ENCODE measurements around the gene MN1.

Gene MN1

GRCh38 chr22:27825174-27825573, 23.6 kb upstream of the MN1 start:
- peak in 1 of 2 donors; percentile 31 for DNase-seq

- no peak for DNase-seq
Observed at GRCh38 chr22:27823221-27823620, 21.7 kb upstream of the MN1 start.

- DNase-seq: no peak
Observed at GRCh38 chr22:27820896-27821866, 19.6 kb upstream of the MN1 start.

GRCh38 chr22:27816552-27816951, 15.0 kb upstream of the MN1 start:
- no peak for DNase-seq

- DNase-seq: no peak
Observed at GRCh38 chr22:27815826-27816530, 14.4 kb upstream of the MN1 start.

- no peak for DNase-seq
Observed at GRCh38 chr22:27814993-27815392, 13.4 kb upstream of the MN1 start.

- DNase-seq: no peak
Observed at GRCh38 chr22:27811778-27812177, 10.2 kb upstream of the MN1 start.

- no peak for DNase-seq
Observed at GRCh38 chr22:27810609-27811151, 9.1 kb upstream of the MN1 start.

GRCh38 chr22:27809700-27810608, 8.4 kb upstream of the MN1 start:
- DNase-seq: no peak

- DNase-seq: no peak
Observed at GRCh38 chr22:27809226-27809603, 7.7 kb upstream of the MN1 start.

- DNase-seq: no peak
Observed at GRCh38 chr22:27808451-27809225, 7.1 kb upstream of the MN1 start.

GRCh38 chr22:27805841-27806240, 4.3 kb upstream of the MN1 start:
- DNase-seq: no peak

GRCh38 chr22:27804470-27805297, 3.1 kb upstream of the MN1 start:
- peak; percentile 46 to 85 for DNase-seq

GRCh38 chr22:27803841-27804415, 2.4 kb upstream of the MN1 start:
- DNase-seq: no peak

- DNase-seq: peak in 1 of 2 donors; percentile 59
Observed at GRCh38 chr22:27802346-27803073, 954 bp upstream of the MN1 start.

GRCh38 chr22:27801202-27801615, 347 bp downstream of the MN1 start:
- peak in 1 of 2 donors; percentile 25 for DNase-seq

GRCh38 chr22:27800250-27801201, 1.0 kb downstream of the MN1 start:
- DNase-seq: no peak

GRCh38 chr22:27799827-27800249, 1.7 kb downstream of the MN1 start:
- DNase-seq: no peak
